Glomerular endothelial cell (primary cell): ENCODE data around the gene ZNF768. TPM values are rescaled to one million over a fixed set of nuclear protein-coding genes. Genes with fewer than 3 reads are reported as not detected.
"Not testable (repeated sequence)": the region's sequence is repeated elsewhere in the genome, so short reads cannot be mapped to it uniquely, and the experiment has no call there.

ENCODE experiments used
- DNase-seq: peaks from one replicate; pipeline ENCODE4 v3.0.0-alpha.2; 2011; ENCODE audit warnings: low read depth, low spot score; ENCODE audit errors: extremely low read depth
- total RNA-seq: library from RNA; depleted of rRNA; stranded (reverse); fragments of >200 nt; gene quantifications from 2 replicates; pipeline ENCODE4 v1.2.3, GENCODE V29; 2015

ZNF768 gene
- total RNA-seq, 1 donor from 2014 or later, result 36.2 TPM

GRCh38 chr16:30556125-30556473 is 29.7 kb upstream of the ZNF768 start:
- no peak for DNase-seq

GRCh38 chr16:30555315-30556124 is 29.2 kb upstream of the ZNF768 start:
- no peak for DNase-seq

DNA sequence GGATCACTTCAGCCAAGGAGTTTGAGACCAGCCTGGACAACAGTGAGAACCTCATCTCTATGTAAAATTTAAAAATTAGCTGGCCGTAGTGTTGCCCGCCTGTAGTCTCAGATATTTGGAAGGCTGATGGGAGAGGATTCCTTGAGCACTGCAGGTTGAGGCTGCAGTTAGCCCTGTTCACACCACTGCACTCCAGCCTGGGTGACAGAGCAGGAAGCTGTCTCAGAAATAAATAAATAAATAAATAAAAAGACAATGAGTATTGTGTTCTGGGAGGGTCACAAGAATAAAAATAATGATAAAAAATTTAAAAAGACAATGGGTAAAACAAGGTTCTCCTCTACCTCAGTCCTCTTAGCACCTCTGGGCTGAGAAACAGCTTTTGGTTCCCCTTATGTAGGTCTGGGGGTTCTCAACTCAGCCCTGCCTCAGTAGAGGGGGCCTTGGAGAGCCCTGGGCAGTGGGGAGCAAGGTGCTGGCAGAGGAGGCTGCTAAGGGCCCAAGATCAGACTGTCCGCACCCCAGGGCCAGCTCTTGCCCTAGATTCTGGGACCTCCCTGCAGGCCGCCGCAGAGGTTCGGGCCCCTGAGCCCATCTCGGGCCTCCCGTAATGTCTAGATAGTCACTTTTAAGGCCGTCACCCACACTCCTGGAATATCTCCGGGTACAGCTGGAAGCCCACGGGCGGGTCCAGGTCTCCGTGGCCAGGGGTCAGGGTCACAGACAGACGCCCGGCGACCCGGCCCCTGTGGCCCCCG is 28.4 kb upstream of the ZNF768 start:
- DNase-seq, result no peak

GRCh38 chr16:30553393-30553899 is 27.1 kb upstream of the ZNF768 start:
- no peak for DNase-seq

DNA sequence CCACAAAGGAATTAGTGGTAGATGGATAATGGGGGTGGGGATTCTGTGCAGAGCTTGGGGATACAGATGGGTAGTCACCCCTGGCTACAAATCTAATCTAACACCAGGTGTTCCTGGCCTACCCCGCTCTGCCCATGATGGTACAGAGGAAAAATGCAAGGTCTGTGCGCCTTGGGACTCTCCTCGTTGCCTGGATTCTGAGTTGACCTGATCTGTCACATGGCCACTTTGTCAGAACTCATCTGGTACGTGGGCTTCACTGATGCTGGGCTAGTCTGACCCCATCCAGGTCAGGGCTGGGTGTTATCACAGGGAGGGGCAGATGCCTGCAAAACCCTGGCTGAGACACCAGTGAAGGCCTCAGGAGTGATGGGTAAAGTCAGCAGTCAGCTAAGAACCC is 26.6 kb upstream of the ZNF768 start:
- no peak for DNase-seq

GRCh38 chr16:30551781-30552180 is 25.4 kb upstream of the ZNF768 start:
- DNase-seq, result no peak

- no peak for DNase-seq
These were observed 22.3 kb upstream of the ZNF768 start for GRCh38 chr16:30548416-30549253.

DNA sequence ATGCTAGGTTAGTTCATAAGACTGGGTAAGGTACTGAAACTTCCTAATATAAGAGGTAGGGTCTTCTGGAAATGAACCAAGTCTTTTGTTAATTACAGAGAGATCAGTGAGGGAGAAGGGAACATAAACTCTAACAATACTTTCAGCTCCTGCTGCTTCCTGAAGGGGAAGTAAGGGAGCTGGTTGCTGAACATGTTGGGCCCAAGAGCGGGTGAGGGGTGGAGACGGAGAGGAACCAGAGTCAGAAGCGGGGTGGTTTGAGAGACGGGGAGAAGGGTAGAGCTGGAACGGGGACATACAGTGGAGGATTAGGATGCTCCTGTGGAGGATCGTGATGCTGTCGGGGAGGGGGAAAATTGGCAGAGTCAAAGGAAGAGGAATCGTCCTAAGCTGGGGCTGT is 19.7 kb upstream of the ZNF768 start:
- DNase-seq, result no peak

DNA sequence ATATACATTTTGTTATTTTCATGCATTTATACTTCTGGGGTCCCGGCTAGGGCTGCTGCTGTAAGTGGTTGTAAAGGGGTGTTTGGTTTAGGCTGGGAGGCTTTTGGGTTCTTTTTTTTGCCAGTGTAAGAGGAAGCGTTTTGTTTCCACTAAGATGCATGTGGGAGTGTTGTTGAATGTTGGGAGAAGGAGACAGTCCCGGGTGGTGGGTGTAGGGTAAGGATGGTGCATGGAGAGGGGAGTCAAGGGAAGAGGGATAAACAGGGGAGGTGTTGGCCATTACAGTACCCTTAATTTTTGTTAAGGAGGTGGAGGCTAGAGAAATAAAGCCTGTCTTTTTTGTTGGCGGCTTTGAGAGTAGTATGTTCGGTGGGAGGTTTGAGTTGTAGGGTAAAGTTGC is 16.7 kb upstream of the ZNF768 start:
- DNase-seq, result no peak

DNA sequence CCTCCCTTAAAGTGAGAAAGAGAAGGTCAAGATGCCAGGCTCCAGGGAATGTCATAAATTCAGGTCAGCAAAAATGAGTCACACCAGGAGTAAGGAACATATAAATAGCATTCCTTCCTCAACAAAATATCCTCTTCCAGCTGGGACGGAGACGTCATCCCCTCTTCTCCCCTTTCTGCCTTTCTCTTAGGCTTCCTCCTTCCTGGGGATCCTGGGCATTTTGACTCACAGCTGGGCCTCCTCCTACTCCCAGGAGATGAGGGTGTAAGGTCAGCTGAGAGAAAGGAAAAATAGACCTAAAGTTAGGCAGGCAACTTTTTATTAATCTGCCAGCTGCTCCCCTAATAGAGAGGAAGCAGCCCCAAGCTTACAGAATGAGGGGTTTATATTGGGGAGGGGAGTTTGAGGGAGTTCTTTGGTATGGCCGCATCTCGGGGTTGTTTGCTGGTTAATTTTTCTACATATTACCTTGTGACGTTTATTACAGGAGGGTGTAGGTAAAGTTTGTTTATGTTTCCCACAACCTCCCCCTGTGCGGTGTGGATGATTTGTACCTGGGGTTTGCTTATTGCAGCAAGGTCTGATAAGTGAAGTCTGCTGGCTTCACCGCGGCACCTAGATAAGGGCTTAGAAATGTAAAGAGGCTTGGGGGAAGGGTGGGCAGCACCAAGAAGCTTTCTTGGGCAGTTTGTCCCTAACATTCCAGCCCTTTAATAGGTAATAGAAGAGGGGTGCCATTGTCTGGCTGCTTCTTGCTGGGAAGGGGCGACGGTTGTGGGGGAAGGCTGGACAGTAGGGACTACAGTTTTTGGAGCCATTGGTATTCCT is 15.3 kb upstream of the ZNF768 start:
- DNase-seq, result no peak

- DNase-seq, result not testable (repeated sequence)
These were observed 14.6 kb upstream of the ZNF768 start for GRCh38 chr16:30540916-30541464.

DNA sequence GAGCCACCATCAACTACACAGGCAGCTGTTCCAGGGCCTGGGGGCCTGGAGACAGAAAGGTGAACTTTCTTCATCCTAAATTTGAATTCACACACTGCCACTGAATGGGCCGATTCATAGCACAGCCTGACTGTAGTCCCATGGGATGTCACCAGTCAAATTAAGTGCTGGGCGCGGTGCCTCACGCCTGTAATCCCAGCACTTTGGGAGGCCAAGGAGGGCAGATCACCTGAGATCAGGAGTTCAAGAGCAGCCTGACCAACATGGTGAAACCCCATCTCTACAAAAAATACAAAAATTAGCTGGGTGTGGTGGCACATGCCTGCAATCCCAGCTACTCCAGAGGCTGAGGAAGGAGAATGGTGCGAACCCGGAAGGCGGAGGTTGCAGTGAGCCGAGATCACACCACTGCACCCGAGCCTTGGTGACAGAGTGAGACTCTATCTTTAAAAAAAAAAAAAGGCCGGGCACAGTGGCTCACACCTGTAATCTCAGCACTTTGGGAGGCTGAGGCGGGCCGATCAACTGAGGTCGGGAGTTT is 13.7 kb upstream of the ZNF768 start:
- not testable (repeated sequence) for DNase-seq

- DNase-seq, result no peak
These were observed 12.9 kb upstream of the ZNF768 start for GRCh38 chr16:30539000-30539964.

- not testable (repeated sequence) for DNase-seq
These were observed 10.1 kb upstream of the ZNF768 start for GRCh38 chr16:30536391-30537024.

DNA sequence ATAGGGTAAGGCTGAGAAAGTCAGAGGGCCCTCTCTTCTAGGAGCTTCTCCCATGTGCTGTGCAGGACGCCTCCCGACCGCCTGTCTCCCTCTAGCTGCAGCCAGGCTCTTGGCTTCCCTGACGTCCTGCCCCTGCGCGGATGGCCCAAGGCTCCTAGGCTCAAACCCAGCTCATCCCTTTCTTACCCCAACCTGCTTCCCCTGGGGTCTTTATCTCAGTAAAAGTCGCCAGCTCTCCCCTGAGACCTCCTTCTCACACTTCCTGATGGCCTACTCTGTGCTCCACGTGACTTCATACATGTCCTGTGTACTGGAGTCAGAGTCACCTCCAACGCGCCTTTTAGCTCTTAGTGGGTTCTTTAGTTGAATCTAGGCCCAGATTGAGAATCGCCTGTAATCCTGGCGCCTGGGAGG is 9.4 kb upstream of the ZNF768 start:
- no peak for DNase-seq

GRCh38 chr16:30535106-30535776 is 8.9 kb upstream of the ZNF768 start:
- DNase-seq, result no peak

DNA sequence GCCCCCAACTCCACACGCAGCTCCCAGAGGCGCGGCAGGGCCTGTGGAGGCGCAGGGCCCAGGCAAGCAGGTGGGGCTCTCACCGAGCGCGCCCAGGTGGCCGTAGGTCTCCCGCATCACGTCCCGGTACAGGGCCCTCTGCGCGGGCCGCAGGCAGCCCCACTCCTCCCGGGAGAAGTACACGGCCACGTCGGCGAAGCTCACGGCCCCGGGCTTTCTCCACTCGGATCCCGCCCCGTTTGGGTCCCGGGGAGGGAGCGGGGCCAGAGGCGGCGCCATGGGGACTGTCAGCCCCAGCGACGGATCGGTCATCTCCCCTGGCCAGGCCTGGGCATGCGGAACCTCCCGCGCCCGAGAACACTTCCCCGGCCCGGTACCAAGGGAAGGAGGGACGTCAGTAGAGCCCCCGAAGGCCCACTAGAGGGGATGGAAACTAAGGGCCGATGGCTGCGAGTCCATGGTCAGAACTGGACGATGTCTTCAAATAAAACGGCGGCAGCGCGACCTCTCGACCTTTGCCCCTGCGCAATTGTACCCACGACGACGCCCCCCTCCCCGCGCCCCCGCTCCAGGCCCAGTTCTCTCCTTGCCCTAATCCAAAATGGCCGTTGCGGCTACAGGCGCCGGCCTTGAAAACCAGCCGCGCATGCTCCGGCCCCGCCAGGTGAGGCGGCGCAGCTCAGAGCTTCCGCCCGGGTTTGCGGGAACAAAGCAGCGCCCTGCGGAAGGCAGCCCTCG is 8.2 kb upstream of the ZNF768 start, which contains the start of gene ZNF747:
Gene ZNF747 (minus strand): TSS at position 491 of the 738 bp plus-strand sequence. CDS start 179 bp downstream, at position 312.
- no peak for DNase-seq
